Activated CD4-positive, alpha-beta memory T cell treated with anti-CD3 and anti-CD28 coated beads for 36 hours (primary cell): Measurements from ENCODE around the gene OGFR. TPM values are rescaled to one million over a fixed set of nuclear protein-coding genes. Genes with fewer than 3 reads are reported as not detected.

Experiments
- CTCF ChIA-PET: fragments of 350-600 bp; sonication (Branson Sonifier 250); formaldehyde crosslinking; loops from one replicate; lab custom pipeline; 2021; ENCODE audit warnings: antibody characterized with exemption, inconsistent platforms; lab: Charles Lee
- POLR2A ChIA-PET: fragments of 350-600 bp; sonication (Branson Sonifier 250); formaldehyde crosslinking; loops from one replicate; lab custom pipeline; 2021; ENCODE audit warnings: antibody characterized with exemption; lab: Charles Lee
- DNase-seq: peaks from one replicate; pipeline ENCODE4 v3.0.0-alpha.2; 2020
- H3K27ac Mint-ChIP-seq: one replicate; pipeline ENCODE4 v1.8.0; 2021; ENCODE audit warnings: mixed read lengths
- H3K27me3 Mint-ChIP-seq: one replicate; pipeline ENCODE4 v1.8.0; 2021; ENCODE audit warnings: mixed read lengths
- H3K36me3 Mint-ChIP-seq: one replicate; pipeline ENCODE4 v1.8.0; 2021; ENCODE audit warnings: mixed read lengths
- H3K4me1 Mint-ChIP-seq: one replicate; pipeline ENCODE4 v1.8.0; 2021; ENCODE audit warnings: low read depth, mixed read lengths
- H3K4me3 Mint-ChIP-seq: one replicate; pipeline ENCODE4 v1.8.0; 2021; ENCODE audit warnings: mild to moderate bottlenecking, mixed read lengths
- H3K9me3 Mint-ChIP-seq: one replicate; pipeline ENCODE4 v1.8.0; 2021; ENCODE audit warnings: mixed read lengths
- intact Hi-C: fragments of 100-400 bp; cut with micrococcal nuclease; formaldehyde crosslinking; loops from one replicate; pipeline ENCODE4 v1.15.1; 2023
- total RNA-seq, 2 experiments: library from RNA; stranded (reverse); gene quantifications; one replicate each; pipeline ENCODE4 v1.2.3, GENCODE V29; 2021

OGFR gene
- total RNA-seq, 2 experiments from 2014 or later: 35.0 to 39.0 TPM

DNA sequence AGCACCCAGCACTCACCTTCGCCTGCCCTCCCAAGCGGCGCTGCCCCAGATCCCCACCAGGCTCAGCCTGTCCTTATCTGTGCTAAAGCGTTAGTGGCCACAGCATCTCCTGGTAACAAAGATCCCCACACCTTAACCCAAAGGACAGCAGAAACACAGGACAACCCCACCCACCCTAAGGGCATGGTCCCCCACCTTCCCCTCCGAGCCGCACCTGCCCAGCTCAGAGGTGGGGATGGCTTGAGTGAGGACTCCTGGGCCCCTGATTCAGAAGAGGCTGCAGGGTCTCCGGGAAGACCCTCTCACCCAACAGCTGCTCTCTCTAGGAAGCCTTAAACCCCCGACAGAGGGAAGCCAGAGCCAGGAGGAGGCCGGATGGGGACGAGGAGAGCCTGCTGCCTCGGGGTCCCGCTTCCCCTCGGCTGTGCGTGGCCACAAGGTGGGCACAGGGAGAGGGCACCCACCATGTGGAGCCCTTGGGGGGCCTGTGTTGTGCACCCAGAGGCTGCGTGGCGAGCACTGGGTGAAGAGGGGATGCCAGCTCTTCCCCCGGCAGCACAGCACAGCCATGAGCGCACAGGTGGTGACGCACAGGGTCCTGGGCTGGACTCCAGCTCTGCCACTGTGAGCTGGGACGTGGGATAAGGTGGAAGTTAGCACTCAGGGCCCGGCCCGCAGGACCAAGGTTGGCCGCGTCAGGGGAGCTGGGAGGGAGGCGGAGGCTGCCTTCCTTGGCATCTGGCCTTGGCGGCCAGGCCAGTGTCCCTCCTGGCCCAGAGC, 40.3 kb upstream of the OGFR start:
- CTCF ChIA-PET: no interaction called here
- H3K27ac Mint-ChIP-seq: no peak overlapping the region

DNA sequence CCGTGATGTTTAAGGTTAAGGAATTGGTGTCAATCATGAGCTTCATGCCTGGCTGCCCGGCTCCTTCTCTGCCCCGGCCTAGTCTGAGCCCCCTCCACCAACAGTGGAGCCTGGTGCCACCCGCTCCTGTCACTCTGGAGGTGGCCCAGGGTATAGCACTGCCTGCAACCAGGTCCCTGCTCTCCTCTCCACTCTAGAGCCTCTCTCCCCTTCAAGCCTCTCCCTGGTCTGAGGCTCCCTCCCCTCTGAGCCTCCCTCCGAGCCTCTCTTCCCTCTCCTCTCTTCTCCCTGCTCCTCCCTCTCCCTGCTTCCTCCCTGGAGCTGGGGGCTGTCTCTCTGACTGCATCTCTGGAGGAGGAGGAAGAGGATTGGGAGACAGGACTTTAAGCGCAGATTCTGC, 39.6 kb upstream of the OGFR start:
- DNase-seq: no peak
- H3K36me3 Mint-ChIP-seq: no peaks in the 10 kb centered on the region
- H3K4me1 Mint-ChIP-seq: no peaks in the 10 kb centered on the region
- ChIA-PET CTCF (no interaction called here), POLR2A (no interaction called here)
- no peak overlapping the region for H3K4me3 Mint-ChIP-seq
- intact Hi-C loops: no loop called here
- no peaks in the 10 kb centered on the region for H3K27me3 Mint-ChIP-seq
- H3K9me3 Mint-ChIP-seq: no peaks in the 10 kb centered on the region
- H3K27ac Mint-ChIP-seq: no peak overlapping the region

More for the DNA sequence above, 40.3 kb upstream of the OGFR start:
- Mint-ChIP-seq H3K9me3 (no peaks in the 10 kb centered on the region), H3K27me3 (no peaks in the 10 kb centered on the region), H3K36me3 (no peaks in the 10 kb centered on the region), H3K4me3 (no peak overlapping the region), H3K4me1 (no peaks in the 10 kb centered on the region)
- POLR2A ChIA-PET: no interaction called here
- DNase-seq: no peak
- intact Hi-C loops: no loop called here

DNA sequence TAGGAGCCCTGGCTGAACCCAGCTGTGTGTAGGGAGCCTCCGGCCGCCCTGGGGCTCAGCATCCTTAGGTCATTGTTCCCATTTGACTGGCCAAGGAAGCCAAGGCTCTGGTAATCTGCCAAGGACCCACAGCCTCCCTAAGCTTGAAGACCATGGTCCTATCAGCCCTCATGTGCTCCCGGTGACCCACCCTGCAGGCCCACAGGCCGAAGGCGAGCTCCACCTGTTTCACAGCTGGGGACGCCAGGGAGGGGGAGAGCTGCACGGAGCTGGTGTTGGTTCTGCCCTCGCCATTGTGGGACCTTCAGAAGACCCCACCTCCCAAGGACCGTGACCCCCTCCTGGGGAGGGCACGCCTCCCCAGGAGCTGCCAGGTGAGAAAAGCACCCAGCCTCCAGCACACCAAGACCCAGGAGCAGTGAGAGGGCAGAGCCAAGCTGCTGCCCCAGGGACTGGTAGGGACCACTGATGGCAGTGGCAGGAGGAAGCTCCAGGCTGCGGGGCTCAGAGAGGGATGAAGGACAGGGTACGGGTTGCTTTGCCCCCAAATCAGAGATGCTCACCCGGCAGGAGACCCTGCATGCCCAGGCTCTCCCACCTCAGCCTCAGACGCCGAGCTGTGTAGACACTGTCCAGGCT, 39.1 kb upstream of the OGFR start:
- no peaks in the 10 kb centered on the region for H3K27me3 Mint-ChIP-seq
- no peaks in the 10 kb centered on the region for H3K9me3 Mint-ChIP-seq
- no peak overlapping the region for H3K4me3 Mint-ChIP-seq
- no peaks in the 10 kb centered on the region for H3K36me3 Mint-ChIP-seq
- no peak for DNase-seq
- ChIA-PET CTCF (interaction anchor here (0.6 kb wide), 1 partner anchor 49 kb away, joined by 3 read pairs; no protein-coding TSS in a partner anchor), POLR2A (no interaction called here)
- intact Hi-C loops: no loop called here
- H3K27ac Mint-ChIP-seq: no peak overlapping the region
- no peaks in the 10 kb centered on the region for H3K4me1 Mint-ChIP-seq

DNA sequence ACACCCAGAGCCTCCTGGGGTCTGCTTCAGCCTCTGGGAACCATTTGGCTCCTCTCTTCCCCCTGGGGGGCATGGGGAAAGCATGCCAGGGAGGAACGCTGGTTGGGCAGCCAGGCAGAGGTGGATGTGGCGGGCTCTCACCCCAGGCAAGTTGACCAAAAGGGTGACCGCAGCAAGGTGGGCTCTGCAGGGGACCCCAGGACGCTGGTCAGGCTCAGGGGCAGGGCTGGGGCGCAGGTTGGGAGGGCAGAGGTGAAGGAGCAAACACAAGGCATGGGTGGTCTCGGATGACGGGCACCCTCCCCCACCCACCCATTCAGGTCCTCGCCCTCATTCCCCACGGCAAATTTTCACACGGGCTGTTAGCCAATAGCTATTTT, 38.6 kb upstream of the OGFR start:
- ChIA-PET CTCF (interaction anchor here (0.6 kb wide), 1 partner anchor 50 kb away, joined by 3 read pairs; no protein-coding TSS in a partner anchor), POLR2A (no interaction called here)
- Mint-ChIP-seq H3K9me3 (no peaks in the 10 kb centered on the region), H3K36me3 (no peaks in the 10 kb centered on the region), H3K27ac (no peak overlapping the region), H3K4me3 (no peak overlapping the region), H3K27me3 (no peaks in the 10 kb centered on the region), H3K4me1 (no peaks in the 10 kb centered on the region)
- intact Hi-C loops: no loop called here
- DNase-seq: no peak

GRCh38 chr20:62766716-62767115, 37.9 kb upstream of the OGFR start:
- no peaks in the 10 kb centered on the region for H3K4me1 Mint-ChIP-seq
- ChIA-PET POLR2A (no interaction called here), CTCF (no interaction called here)
- no peaks in the 10 kb centered on the region for H3K27me3 Mint-ChIP-seq
- no peak overlapping the region for H3K27ac Mint-ChIP-seq
- H3K4me3 Mint-ChIP-seq: no peak overlapping the region
- intact Hi-C loops: no loop called here
- H3K36me3 Mint-ChIP-seq: no peaks in the 10 kb centered on the region
- DNase-seq: no peak
- no peaks in the 10 kb centered on the region for H3K9me3 Mint-ChIP-seq

GRCh38 chr20:62768234-62768546, 36.4 kb upstream of the OGFR start:
- POLR2A ChIA-PET: no interaction called here
- H3K36me3 Mint-ChIP-seq: no peaks in the 10 kb centered on the region
- peaks cover 4% of the 10 kb centered on the region for H3K4me1 Mint-ChIP-seq
- no peak for DNase-seq
- H3K4me3 Mint-ChIP-seq: no peak overlapping the region
- no peaks in the 10 kb centered on the region for H3K27me3 Mint-ChIP-seq
- CTCF ChIA-PET: no interaction called here
- intact Hi-C loops: no loop called here
- no peak overlapping the region for H3K27ac Mint-ChIP-seq
- no peaks in the 10 kb centered on the region for H3K9me3 Mint-ChIP-seq

GRCh38 chr20:62768551-62769287, 35.9 kb upstream of the OGFR start:
- no peak overlapping the region for H3K4me3 Mint-ChIP-seq
- H3K36me3 Mint-ChIP-seq: no peaks in the 10 kb centered on the region
- H3K4me1 Mint-ChIP-seq: peaks cover 7% of the 10 kb centered on the region
- no peaks in the 10 kb centered on the region for H3K27me3 Mint-ChIP-seq
- CTCF ChIA-PET: no interaction called here
- H3K27ac Mint-ChIP-seq: no peak overlapping the region
- POLR2A ChIA-PET: no interaction called here
- intact Hi-C loops: no loop called here
- no peaks in the 10 kb centered on the region for H3K9me3 Mint-ChIP-seq
- no peak for DNase-seq

GRCh38 chr20:62769346-62770071, 35.1 kb upstream of the OGFR start:
- no peak for DNase-seq
- H3K4me3 Mint-ChIP-seq: no peak overlapping the region
- no peaks in the 10 kb centered on the region for H3K36me3 Mint-ChIP-seq
- intact Hi-C loops: no loop called here
- H3K27ac Mint-ChIP-seq: no peak overlapping the region
- H3K9me3 Mint-ChIP-seq: no peaks in the 10 kb centered on the region
- H3K4me1 Mint-ChIP-seq: peaks cover 12% of the 10 kb centered on the region
- H3K27me3 Mint-ChIP-seq: no peaks in the 10 kb centered on the region
- CTCF ChIA-PET: no interaction called here
- POLR2A ChIA-PET: no interaction called here

DNA sequence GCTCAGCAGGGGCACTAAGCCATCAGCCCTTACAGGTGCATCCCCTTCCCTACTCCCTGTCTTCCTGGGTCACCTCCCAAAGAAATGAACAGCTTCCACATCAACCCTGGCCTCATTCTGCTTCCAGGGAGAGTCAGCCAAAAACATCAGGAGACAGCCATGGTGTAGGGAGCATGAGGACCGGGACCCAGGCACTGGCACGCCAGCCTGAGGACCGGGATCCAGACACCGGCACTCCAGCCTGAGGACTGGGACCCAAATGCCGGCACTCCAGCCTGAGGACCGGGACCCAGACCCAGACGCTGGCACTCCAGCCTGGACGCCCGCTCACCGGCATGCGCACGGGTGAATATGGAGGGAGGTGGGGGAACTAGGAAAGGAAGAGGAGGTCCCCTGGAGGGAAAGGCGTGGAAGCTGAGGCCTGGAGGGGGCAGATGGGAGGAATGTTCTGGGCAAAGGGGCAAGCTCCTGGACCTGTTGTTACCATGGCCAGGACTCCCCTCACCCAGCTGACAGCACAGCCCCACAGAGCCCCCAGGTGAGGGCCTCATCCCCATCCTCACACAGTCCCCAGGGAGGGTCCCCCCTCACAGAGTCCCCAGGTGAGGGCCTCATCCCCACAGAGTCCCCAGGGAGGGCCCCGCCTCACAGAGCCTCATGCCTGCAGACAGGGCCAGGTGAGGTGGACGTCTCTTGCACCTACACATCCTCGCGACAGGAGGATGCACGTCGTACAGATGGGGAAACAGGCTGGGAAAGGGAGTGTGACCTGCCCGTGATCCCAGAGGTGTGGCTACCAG, 34.3 kb upstream of the OGFR start:
- Mint-ChIP-seq H3K27me3 (no peaks in the 10 kb centered on the region), H3K4me1 (peaks cover 20% of the 10 kb centered on the region), H3K36me3 (no peaks in the 10 kb centered on the region), H3K27ac (no peak overlapping the region), H3K9me3 (no peaks in the 10 kb centered on the region), H3K4me3 (no peak overlapping the region)
- DNase-seq: no peak
- intact Hi-C loops: no loop called here
- CTCF ChIA-PET: no interaction called here
- POLR2A ChIA-PET: no interaction called here

GRCh38 chr20:62770916-62771315, 33.7 kb upstream of the OGFR start:
- Mint-ChIP-seq H3K27me3 (no peaks in the 10 kb centered on the region), H3K36me3 (no peaks in the 10 kb centered on the region), H3K27ac (no peak overlapping the region), H3K4me3 (no peak overlapping the region), H3K4me1 (peaks cover 26% of the 10 kb centered on the region), H3K9me3 (no peaks in the 10 kb centered on the region)
- POLR2A ChIA-PET: no interaction called here
- CTCF ChIA-PET: no interaction called here
- no peak for DNase-seq
- intact Hi-C loops: no loop called here

DNA sequence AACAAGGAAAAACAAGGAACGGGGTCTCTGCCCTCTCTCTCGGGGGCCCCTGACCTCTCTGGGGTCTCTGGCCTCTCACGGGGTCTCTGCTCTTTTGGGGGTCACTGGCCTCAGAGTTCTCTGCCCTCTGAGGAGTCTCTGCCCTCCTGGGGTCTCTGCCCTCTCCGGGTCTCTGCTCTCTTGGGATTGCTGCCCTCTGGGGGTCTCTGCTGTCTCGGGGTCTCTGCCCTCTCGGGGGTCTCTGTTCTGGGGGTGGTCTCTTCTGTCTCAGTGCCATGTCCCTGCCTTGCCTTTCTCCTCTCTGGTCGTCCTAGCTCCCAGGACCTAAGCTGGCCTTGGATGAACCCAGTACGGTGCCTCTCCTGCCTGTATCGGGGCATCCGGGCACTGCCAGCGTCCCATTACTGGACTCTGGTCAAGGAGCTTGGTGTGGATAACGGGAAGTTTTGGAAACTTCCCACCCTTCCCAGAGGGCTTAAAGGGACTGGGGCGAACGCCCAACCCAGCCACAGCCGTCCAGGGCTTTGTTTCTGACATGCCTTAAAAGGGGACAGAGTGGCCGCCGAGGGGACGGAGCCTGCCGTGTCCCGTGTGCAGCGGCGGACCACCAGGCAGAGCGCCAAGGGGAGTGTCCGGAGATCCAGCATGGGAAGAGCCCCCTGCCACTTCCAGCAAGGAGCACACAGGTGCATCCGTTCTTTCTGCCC, 33.1 kb upstream of the OGFR start:
- H3K9me3 Mint-ChIP-seq: no peaks in the 10 kb centered on the region
- CTCF ChIA-PET: interaction anchor here (2.4 kb wide), 1 partner anchor 20 kb away, joined by 10 read pairs; no protein-coding TSS in a partner anchor
- peaks cover 31% of the 10 kb centered on the region for H3K4me1 Mint-ChIP-seq
- H3K4me3 Mint-ChIP-seq: no peak overlapping the region
- H3K36me3 Mint-ChIP-seq: no peaks in the 10 kb centered on the region
- no peaks in the 10 kb centered on the region for H3K27me3 Mint-ChIP-seq
- no peak for DNase-seq
- intact Hi-C loops: no loop called here
- H3K27ac Mint-ChIP-seq: no peak overlapping the region
- POLR2A ChIA-PET: no interaction called here
